ENCODE measurements around the gene CPN2. TPM values are rescaled to one million over a fixed set of nuclear protein-coding genes. Genes with fewer than 3 reads are reported as not detected.

The CPN2 gene
- total and polyA plus RNA-seq, 2 of the 13 experiments (the other 11 are each of a cell fraction or from before 2014, with no cell fraction given) = 26.7 to 27.7 TPM

GRCh38 chr3:194397757-194398312, 46.7 kb upstream of the CPN2 start:
- 89% methylated on average over 37 of the region's 38 CpGs for WGBS (ENCODE audit: low lambda C conversion rate)
- ATAC-seq (no peak), FAIRE-seq (no peak), DNase-seq (ENCODE audit: low spot score) (no peak)
- H4K20me1 ChIP-seq (ENCODE audit: insufficient read depth, low read length) = no peaks in the 10 kb centered on the region
- no peaks in the 10 kb centered on the region for H3K9me3 ChIP-seq (ENCODE audit: low read length)
- H3K36me3 ChIP-seq (replicated peaks in 1 of 2; ENCODE audit: control insufficient read depth in 1 of 2, insufficient read depth in 2 of 2, low read length in 2 of 2) = no peaks in the 10 kb centered on the region
- H3K4me2 ChIP-seq (ENCODE audit: low read depth, low read length) = no peak overlapping the region
- TF ChIP-seq PREB (CRISPR knock-in tag; IDR thresholded peaks at IDR 0.05) (no peak), FOXO4 (CRISPR knock-in tag; conservative IDR thresholded peaks at IDR 0.05) (no peak), NR2C2 (CRISPR knock-in tag; IDR thresholded peaks at IDR 0.05; ENCODE audit: borderline replicate concordance) (no peak), SMYD3 (CRISPR knock-in tag; IDR thresholded peaks at IDR 0.05) (no peak), PCBP2 (optimal IDR thresholded peaks at IDR 0.05; ENCODE audit: low read depth, low read length, poor library complexity, severe bottlenecking) (no peak), MAF1 (CRISPR knock-in tag; IDR thresholded peaks at IDR 0.05; ENCODE audit: borderline replicate concordance) (no peak), ZZZ3 (CRISPR knock-in tag; IDR thresholded peaks at IDR 0.05; ENCODE audit: borderline replicate concordance) (no peak), BRD4 (CRISPR knock-in tag; IDR thresholded peaks at IDR 0.05) (no peak), REL (CRISPR knock-in tag; conservative IDR thresholded peaks at IDR 0.05) (no peak), KAT7 (CRISPR knock-in tag; IDR thresholded peaks at IDR 0.05; ENCODE audit: borderline replicate concordance) (no peak), HNF1B (CRISPR knock-in tag; IDR thresholded peaks at IDR 0.05) (no peak), NFE2L2 (IDR thresholded peaks at IDR 0.05; ENCODE audit: low read length) (no peak)
- TF ChIP-seq, protein P1, sequence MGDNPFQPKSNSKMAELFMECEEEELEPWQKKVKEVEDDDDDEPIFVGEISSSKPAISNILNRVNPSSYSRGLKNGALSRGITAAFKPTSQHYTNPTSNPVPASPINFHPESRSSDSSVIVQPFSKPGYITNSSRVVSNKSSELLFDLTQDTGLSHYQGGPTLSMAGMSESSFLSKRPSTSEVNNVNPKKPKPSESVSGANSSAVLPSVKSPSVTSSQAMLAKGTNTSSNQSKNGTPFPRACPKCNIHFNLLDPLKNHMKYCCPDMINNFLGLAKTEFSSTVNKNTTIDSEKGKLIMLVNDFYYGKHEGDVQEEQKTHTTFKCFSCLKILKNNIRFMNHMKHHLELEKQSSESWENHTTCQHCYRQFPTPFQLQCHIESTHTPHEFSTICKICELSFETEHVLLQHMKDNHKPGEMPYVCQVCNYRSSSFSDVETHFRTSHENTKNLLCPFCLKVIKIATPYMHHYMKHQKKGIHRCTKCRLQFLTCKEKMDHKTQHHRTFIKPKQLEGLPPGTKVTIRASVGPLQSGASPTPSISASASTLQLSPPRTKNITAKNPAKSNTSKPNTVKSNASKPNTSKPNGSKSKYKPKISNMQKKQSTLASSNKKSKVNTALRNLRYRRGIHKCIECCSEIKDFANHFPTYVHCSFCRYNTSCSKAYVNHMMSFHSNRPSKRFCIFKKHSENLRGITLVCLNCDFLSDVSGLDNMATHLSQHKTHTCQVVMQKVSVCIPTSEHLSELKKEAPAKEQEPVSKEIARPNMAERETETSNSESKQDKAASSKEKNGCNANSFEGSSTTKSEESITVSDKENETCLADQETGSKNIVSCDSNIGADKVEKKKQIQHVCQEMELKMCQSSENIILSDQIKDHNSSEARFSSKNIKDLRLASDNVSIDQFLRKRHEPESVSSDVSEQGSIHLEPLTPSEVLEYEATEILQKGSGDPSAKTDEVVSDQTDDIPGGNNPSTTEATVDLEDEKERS (CRISPR knock-in tag; IDR thresholded peaks at IDR 0.05) = no peak
- no peak overlapping the region for H3K27ac ChIP-seq (ENCODE audit: extremely low read length, insufficient read depth, low read length)
- peaks cover 29% of the 10 kb centered on the region for H3K4me1 ChIP-seq (ENCODE audit: insufficient read depth, low read length)
- no TSS peak for BruUV-seq (replicated peaks)
- POLR2A ChIA-PET = no interaction called here
- intact Hi-C loops (cut with micrococcal nuclease; ENCODE audit: unreplicated experiment) (loop anchor here (5.0 kb wide), 2 partner anchors 46 to 419 kb away; partner anchors contain the start of gene CPN2), in situ Hi-C loops (cut with HindIII; ENCODE audit: extremely low pct_ligation_motif_present, low pct_unique_long_range_greater_than_20kb) (no loop called here)
- H3K27me3 ChIP-seq (ENCODE audit: control insufficient read depth in 1 of 2, insufficient read depth in 2 of 2, low read length in 2 of 2) = 0 out of 5 replicates have a peak, but pooled peaks cover 0 to 5% of the 10 kb centered on the region in 2 experiments
- H3K9ac ChIP-seq (ENCODE audit: insufficient read depth, low read depth, low read length) = no peak overlapping the region
- CTCF ChIA-PET (ENCODE audit: low intra/inter-chr PET ratio, low total read pairs) = no interaction called here
- H3K4me3 ChIP-seq (replicated peaks in 1 of 3; ENCODE audit: insufficient read depth in 1 of 3, low read depth in 2 of 3, low read length in 3 of 3) = no peak overlapping the region
- no peak overlapping the region for H2AFZ ChIP-seq (ENCODE audit: low read length)
- H3K79me2 ChIP-seq (ENCODE audit: insufficient read depth, low read length) = no peaks in the 10 kb centered on the region
